Measurements from ENCODE around the gene PLS1. TPM values are rescaled to one million over a fixed set of nuclear protein-coding genes. Genes with fewer than 3 reads are reported as not detected.
"Not testable (repeated sequence)": the region's sequence is repeated elsewhere in the genome, so short reads cannot be mapped to it uniquely, and the experiment has no call there.

PLS1 gene
- 6.4 and 8.9 TPM in 2 replicates for total RNA-seq (2021)
- percentile 48 among the genes with signal in this experiment for Bru-seq, nascent RNA
- BruChase-seq, experiment 1, labeled RNA remaining after a 2-hour chase, result percentile 46 among the genes with signal in this experiment
- percentile 48 among the genes with signal in this experiment for BruChase-seq, experiment 2, labeled RNA remaining after a 6-hour chase
- long read RNA-seq, transcript PLS1-202 (16 exons, 3,706 nt), result major isoform, 19 of 29 reads
- long read RNA-seq, partial matches to known transcripts, result 5 of 29 reads
- long read RNA-seq, other reads (novel, unspliced or antisense), result 5 of 29 reads

DNA sequence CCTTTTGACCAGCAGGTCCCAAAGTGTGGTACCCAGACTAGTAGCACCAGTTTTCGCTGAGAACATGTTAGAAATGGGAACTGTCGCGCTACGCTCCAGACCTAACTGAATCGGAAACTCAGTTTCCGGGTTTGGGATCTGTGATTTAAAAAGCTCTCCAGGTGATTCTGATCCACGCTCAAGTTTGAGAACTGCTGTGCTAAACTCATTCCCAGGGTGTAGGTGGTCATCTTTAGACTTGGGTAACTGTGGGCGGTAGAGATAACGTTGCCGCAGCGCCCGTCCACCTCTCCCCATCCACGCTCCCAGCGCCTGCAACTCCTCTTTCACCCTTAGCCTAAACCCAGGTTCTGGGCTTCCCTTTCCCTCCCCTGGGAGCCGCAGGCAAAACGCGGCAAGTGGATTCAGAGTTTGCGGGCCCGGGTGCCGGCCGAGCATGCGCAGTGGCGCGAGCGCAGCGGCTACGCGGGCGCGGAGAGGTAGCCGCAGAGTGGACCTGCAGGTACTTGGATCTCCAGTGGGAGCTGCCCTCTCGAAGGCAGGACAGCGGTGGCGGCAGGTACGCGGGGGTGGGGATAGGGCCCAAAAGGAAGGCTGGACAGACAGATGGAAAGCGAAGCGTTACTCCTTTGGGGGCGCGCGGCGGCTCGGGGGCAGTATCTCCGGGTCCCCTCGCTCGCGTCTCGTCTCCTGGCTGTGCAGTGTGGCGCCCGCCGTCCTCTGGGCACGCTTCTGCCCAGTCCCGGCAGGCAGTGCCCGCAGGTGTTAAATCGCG is at the start of gene PLS1:
Gene PLS1 (plus strand): TSS at position 443 of the 775 bp plus-strand sequence. CDS start 67,845 bp downstream, outside the sequence.
- Histone ChIP-seq H3K4me1 (ENCODE audit: insufficient read depth, low read length, poor library complexity, severe bottlenecking) (no peaks in the 10 kb centered on the region), H3K27ac (ENCODE audit: low read depth, low read length, poor library complexity, severe bottlenecking) (peak within 1 kb of the TSS; percentile 11), H3K4me3 (ENCODE audit: low read depth, low read length, poor library complexity, severe bottlenecking) (peak within 1 kb of the TSS; percentile 63), H3K9me3 (ENCODE audit: low read depth, low read length, poor library complexity, severe bottlenecking) (no peaks in the 10 kb centered on the region), H3K36me3 (ENCODE audit: insufficient read depth, low read length, poor library complexity, severe bottlenecking) (no peaks in the 10 kb centered on the region), H3K27me3 (replicated peaks; ENCODE audit: insufficient read depth, low read depth, low read length, poor library complexity) (no peaks in the 10 kb centered on the region)
- BruUV-seq (replicated peaks), result no TSS peak
- peak; percentile 92 for DNase-seq (ENCODE audit: low spot score)
- ChIA-PET POLR2A (ENCODE audit: low non-redundant PET) (no interaction called here), CTCF (no interaction called here)
- intact Hi-C loops (cut with micrococcal nuclease; ENCODE audit: unreplicated experiment), result no loop called here
- TF ChIP-seq EZH2 (IDR thresholded peaks at IDR 0.05; ENCODE audit: borderline replicate concordance, low read depth, low read length, poor library complexity, severe bottlenecking), result no peak
- TF ChIP-seq, protein P1, sequence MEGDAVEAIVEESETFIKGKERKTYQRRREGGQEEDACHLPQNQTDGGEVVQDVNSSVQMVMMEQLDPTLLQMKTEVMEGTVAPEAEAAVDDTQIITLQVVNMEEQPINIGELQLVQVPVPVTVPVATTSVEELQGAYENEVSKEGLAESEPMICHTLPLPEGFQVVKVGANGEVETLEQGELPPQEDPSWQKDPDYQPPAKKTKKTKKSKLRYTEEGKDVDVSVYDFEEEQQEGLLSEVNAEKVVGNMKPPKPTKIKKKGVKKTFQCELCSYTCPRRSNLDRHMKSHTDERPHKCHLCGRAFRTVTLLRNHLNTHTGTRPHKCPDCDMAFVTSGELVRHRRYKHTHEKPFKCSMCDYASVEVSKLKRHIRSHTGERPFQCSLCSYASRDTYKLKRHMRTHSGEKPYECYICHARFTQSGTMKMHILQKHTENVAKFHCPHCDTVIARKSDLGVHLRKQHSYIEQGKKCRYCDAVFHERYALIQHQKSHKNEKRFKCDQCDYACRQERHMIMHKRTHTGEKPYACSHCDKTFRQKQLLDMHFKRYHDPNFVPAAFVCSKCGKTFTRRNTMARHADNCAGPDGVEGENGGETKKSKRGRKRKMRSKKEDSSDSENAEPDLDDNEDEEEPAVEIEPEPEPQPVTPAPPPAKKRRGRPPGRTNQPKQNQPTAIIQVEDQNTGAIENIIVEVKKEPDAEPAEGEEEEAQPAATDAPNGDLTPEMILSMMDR (conservative IDR thresholded peaks at IDR 0.05; ENCODE audit: low read depth, low read length), result no peak

GRCh38 chr3:142549986-142550385 is 46.2 kb upstream of the PLS1 start:
- Histone ChIP-seq H3K4me3 (ENCODE audit: low read depth, low read length, poor library complexity, severe bottlenecking) (no peak overlapping the region), H3K36me3 (ENCODE audit: insufficient read depth, low read length, poor library complexity, severe bottlenecking) (peaks cover 19% of the 10 kb centered on the region), H3K27ac (ENCODE audit: low read depth, low read length, poor library complexity, severe bottlenecking) (no peak overlapping the region), H3K9me3 (ENCODE audit: low read depth, low read length, poor library complexity, severe bottlenecking) (no peaks in the 10 kb centered on the region), H3K27me3 (replicated peaks; ENCODE audit: insufficient read depth, low read depth, low read length, poor library complexity) (no peaks in the 10 kb centered on the region), H3K4me1 (ENCODE audit: insufficient read depth, low read length, poor library complexity, severe bottlenecking) (no peaks in the 10 kb centered on the region)
- intact Hi-C loops (cut with micrococcal nuclease; ENCODE audit: unreplicated experiment), result no loop called here
- POLR2A ChIA-PET (ENCODE audit: low non-redundant PET), result no interaction called here
- no peak for DNase-seq (ENCODE audit: low spot score)
- CTCF ChIA-PET, result no interaction called here
- BruUV-seq (replicated peaks), result no TSS peak
- no peak for TF ChIP-seq EZH2 (IDR thresholded peaks at IDR 0.05; ENCODE audit: borderline replicate concordance, low read depth, low read length, poor library complexity, severe bottlenecking)
- TF ChIP-seq, protein P1 (conservative IDR thresholded peaks at IDR 0.05; ENCODE audit: low read depth, low read length), result no peak

- H3K4me3 ChIP-seq (ENCODE audit: low read depth, low read length, poor library complexity, severe bottlenecking); H3K27me3 ChIP-seq (replicated peaks; ENCODE audit: insufficient read depth, low read depth, low read length, poor library complexity); intact Hi-C loops (cut with micrococcal nuclease; ENCODE audit: unreplicated experiment); POLR2A ChIA-PET (ENCODE audit: low non-redundant PET); CTCF ChIA-PET; H3K9me3 ChIP-seq (ENCODE audit: low read depth, low read length, poor library complexity, severe bottlenecking); BruUV-seq (replicated peaks); DNase-seq (ENCODE audit: low spot score); H3K4me1 ChIP-seq (ENCODE audit: insufficient read depth, low read length, poor library complexity, severe bottlenecking); H3K27ac ChIP-seq (ENCODE audit: low read depth, low read length, poor library complexity, severe bottlenecking): not testable (repeated sequence)
- H3K36me3 ChIP-seq (ENCODE audit: insufficient read depth, low read length, poor library complexity, severe bottlenecking), result peaks cover 33% of the 10 kb centered on the region
Measured at GRCh38 chr3:142552579-142552978, 43.6 kb upstream of the PLS1 start.

Measured in A673 (cell line).